Melanocyte of skin (primary cell): ENCODE data around the gene PCDHB8. TPM values are rescaled to one million over a fixed set of nuclear protein-coding genes. Genes with fewer than 3 reads are reported as not detected.

ENCODE experiments used
- total RNA-seq, 2 donors: library from RNA; depleted of rRNA; stranded (reverse); fragments of >200 nt; gene quantifications; 2 replicates each; pipeline ENCODE4 v1.2.3, GENCODE V29; 2012

PCDHB8 gene
- under 1 TPM in 1 of 2 donors, not detected in 1; under 0.01 TPM for total RNA-seq

DNA sequence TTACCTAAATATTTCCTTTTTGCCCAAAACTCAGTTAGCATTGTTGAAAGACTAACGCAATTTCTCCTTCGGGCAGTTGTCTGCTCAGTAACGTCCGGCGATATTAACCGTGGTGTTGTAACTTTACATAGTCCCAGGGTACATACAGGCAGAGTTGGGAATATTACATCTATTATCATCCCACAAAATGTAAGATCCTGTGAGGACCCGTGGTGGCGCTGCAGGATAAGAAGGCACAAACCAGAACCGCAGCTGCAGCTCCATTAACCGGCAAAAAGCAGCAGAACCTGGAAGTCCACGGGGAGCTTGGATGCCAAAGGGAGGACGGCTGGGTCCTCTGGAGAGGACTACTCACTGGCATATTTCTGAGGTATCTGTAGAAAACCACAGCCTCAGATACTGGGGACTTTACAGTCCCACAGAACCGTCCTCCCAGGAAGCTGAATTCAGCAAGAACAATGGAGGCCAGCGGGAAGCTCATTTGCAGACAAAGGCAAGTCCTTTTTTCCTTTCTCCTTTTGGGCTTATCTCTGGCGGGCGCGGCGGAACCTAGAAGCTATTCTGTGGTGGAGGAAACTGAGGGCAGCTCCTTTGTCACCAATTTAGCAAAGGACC lies at the start of gene PCDHB8:
Gene PCDHB8 (plus strand): TSS at position 214 of the 615 bp plus-strand sequence. CDS start 245 bp downstream, at position 459.

DNA sequence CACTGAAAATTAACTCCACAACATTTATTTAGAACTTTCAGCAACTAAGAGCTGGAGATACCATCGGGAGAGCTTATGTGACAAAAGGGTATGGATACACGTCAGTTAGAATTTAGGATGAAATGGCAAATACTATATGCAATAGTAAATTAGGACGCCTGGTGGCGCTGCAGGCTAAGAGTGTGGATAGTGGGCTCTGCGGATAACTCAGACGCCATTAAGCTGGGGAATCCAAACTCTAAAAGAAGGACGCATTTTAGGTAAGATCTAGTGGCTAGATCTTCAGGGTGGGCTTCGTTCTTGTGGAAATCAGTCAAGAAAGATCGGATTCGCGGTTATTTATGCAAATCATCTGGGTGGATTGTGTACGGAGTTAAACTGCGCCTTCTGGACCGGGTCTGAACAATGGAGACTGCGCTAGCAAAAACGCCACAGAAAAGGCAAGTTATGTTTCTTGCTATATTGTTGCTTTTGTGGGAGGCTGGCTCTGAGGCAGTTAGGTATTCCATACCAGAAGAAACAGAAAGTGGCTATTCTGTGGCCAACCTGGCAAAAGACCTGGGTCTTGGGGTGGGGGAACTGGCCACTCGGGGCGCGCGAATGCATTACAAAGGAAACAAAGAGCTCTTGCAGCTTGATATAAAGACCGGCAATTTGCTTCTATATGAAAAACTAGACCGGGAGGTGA lies 42.4 kb upstream of the PCDHB8 start, which contains the start of gene PCDHB5:
Gene PCDHB5 (plus strand): TSS at position 177 of the 688 bp plus-strand sequence. CDS start 229 bp downstream, at position 406.

DNA sequence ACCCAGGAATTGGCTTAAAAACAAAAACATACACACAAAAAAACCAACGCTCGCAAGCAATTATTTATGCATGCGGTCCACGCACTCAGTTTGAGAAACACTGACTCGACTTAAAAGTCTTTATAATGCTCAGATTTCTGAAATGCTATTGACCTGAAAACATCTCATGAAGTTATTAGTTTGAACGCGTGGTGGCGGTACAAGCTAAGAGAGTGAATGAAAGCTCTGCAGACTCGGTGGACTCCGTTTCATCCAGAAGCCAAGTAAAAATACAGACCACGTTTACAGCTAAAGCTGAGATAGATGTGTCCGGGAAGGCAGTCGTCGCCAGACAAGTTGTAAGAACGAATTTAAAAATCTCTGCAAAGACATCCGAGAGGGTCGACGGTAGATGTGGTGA lies 27.8 kb upstream of the PCDHB8 start, which contains the start of gene PCDHB6:
Gene PCDHB6 (plus strand): TSS at position 246 of the 400 bp plus-strand sequence. CDS start 201 bp downstream, outside the sequence.

DNA sequence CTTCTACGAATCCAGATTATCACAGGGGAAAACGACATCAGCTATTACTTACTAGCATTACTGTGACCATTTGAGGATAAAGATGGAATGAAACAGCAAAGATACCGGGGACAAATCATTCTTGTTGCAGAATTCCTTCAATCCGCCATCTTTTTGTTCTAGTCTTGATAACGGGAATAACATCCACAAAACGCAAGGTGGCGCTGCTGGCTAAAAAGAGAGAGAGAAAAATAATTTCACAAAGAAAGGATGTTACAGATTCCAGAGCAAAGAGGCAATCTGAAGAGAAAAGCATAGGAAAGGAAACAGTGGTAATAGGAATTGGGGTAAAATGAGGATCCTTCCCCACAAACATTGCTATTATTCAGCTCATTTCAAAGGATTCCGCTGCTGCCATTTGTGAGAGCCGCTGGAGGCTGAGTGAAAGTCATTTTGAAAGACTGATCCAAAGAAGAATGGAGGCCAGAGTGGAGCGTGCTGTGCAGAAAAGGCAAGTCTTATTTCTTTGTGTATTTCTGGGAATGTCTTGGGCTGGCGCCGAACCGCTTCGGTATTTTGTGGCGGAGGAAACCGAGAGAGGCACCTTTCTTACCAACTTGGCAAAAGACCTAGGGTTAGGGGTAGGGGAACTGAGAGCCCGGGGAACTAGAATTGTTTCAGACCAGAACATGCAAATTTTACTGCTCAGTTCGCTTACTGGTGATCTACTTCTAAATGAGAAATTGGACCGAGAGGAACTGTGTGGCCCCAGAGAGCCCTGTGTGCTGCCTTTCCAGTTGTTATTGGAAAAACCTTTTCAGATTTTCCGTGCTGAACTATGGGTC lies 5.0 kb upstream of the PCDHB8 start, which contains the start of gene PCDHB7:
Gene PCDHB7 (plus strand): TSS at position 264 of the 824 bp plus-strand sequence. CDS start 192 bp downstream, at position 456.

GRCh38 chr5:141182248-141182647 lies 4.7 kb downstream of the PCDHB8 start, which contains the start of gene PCDHB16:
PCDHB16 (plus strand) TSS chr5:141182387; CDS start chr5:141182560, 173 bp downstream.

GRCh38 chr5:141186897-141187512 lies 9.4 kb downstream of the PCDHB8 start, which contains the start of gene PCDHB9:
PCDHB9 (plus strand) TSS chr5:141187161; CDS start chr5:141187319, 158 bp downstream.

DNA sequence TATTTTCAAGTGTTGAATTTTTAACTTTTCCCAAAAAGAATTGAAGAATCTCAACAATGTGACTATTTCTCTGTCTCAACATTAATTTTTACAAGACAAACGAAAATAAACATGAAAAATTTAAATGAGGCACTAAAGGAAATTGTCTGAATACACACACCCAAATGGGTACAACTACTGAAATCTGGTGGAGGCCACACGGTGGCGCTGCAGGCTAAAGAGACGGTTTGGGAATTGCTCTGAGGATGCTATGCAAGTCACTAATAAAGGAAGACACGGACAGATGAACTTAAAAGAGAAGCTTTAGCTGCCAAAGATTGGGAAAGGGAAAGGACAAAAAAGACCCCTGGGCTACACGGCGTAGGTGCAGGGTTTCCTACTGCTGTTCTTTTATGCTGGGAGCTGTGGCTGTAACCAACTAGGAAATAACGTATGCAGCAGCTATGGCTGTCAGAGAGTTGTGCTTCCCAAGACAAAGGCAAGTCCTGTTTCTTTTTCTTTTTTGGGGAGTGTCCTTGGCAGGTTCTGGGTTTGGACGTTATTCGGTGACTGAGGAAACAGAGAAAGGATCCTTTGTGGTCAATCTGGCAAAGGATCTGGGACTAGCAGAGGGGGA lies 14.6 kb downstream of the PCDHB8 start, which contains the start of gene PCDHB10:
Gene PCDHB10 (plus strand): TSS at position 244 of the 616 bp plus-strand sequence. CDS start 200 bp downstream, at position 444.

DNA sequence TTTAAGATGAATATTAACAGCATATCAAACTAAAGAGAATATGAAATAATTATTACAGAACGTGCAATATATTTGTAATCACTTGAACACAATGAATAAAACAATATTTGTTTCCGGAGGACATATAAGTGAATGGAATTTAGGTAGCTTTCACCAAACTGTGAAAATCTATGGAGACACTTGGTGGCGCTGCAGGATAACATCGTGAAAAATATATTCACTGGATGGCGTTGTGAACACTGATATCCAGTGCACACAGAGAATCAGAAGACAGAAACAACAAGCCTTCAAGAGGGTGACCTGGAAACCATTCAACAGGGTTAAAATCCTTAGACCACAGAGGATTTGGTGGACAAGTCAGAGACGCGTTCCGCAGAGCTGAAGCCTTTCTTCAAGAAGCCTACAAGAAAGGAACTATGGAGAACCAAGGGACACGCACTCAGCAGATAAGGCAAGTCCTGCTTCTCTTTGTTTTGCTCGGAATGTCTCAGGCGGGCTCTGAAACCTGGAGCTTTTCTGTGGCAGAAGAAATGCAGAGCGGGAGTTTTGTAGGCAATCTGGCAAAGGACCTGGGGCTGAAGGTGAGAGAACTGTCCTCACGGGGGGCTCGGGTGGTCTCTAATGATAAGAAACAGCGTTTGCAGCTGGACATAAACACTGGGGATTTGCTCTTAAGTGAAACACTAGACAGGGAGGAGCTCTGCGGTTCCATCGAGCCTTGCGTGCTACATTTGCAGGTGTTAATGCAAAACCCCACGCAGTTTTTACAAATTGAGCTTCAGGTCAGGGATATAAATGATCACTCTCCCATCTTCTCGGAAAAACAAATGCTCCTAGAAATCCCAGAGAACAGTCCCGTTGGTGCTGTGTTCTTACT lies 22.0 kb downstream of the PCDHB8 start, which contains the start of gene PCDHB11:
Gene PCDHB11 (plus strand): TSS at position 269 of the 877 bp plus-strand sequence. CDS start 148 bp downstream, at position 417.

DNA sequence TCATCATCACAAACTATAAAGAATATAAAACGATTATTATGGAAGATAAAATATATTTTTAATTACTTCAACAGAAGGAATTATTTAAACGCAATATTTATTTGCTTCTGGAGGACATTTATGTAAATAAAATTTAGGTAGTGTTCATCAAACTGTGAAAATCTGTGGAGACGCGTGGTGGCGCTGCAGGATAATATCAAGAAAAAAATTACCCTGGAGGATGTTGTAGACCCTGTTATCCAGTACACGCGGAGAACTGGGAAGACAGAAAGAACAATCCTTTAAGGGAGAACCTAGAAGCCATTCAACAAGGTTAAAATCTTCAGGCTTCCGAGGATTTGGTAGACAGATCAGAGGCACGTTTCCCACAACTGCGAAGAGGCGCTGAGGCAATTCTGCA lies 30.9 kb downstream of the PCDHB8 start, which contains the start of gene PCDHB12:
Gene PCDHB12 (plus strand): TSS at position 242 of the 400 bp plus-strand sequence. CDS start 189 bp downstream, outside the sequence.

GRCh38 chr5:141213656-141214339 lies 36.2 kb downstream of the PCDHB8 start, which contains the start of gene PCDHB13:
PCDHB13 (plus strand) TSS chr5:141213919; CDS start chr5:141214124, 205 bp downstream.

GRCh38 chr5:141223112-141223783 lies 45.7 kb downstream of the PCDHB8 start, which contains the start of gene PCDHB14:
PCDHB14 (plus strand) TSS chr5:141223343; CDS start chr5:141223506, 163 bp downstream.

Other genes with a start within 250 kb of the PCDHB8 start
- under 1 TPM in 1 of 2 donors, not detected in 1; 0.69 TPM for gene PCDHAC2, start 211.3 kb upstream of the PCDHB8 start, total RNA-seq
- not detected for gene PCDHB1, start 126.4 kb upstream of the PCDHB8 start, total RNA-seq
- under 1 TPM; under 0.01 to 0.34 TPM for gene PCDHB2, start 83.2 kb upstream of the PCDHB8 start, total RNA-seq
- under 1 TPM in 1 of 2 donors, not detected in 1; under 0.01 TPM for gene PCDHB3, start 77.3 kb upstream of the PCDHB8 start, total RNA-seq
- under 1 TPM in 1 of 2 donors, not detected in 1; 0.69 TPM for gene PCDHB4, start 56.0 kb upstream of the PCDHB8 start, total RNA-seq
- gene PCDHB5, start 42.6 kb upstream of the PCDHB8 start, total RNA-seq = under 1 TPM in 1 of 2 donors, not detected in 1; 0.69 TPM
- not detected for gene PCDHB6, start 27.7 kb upstream of the PCDHB8 start, total RNA-seq
- under 1 TPM; under 0.01 TPM for gene PCDHB7, start 5.1 kb upstream of the PCDHB8 start, total RNA-seq
- not detected for gene PCDHB16, start 4.6 kb downstream of the PCDHB8 start, total RNA-seq
- gene PCDHB9, start 9.4 kb downstream of the PCDHB8 start, total RNA-seq = under 1 TPM in 1 of 2 donors, not detected in 1; under 0.01 TPM
- gene PCDHB10, start 14.6 kb downstream of the PCDHB8 start, total RNA-seq = under 1 TPM in 1 of 2 donors, not detected in 1; under 0.01 TPM
- not detected for gene PCDHB11, start 21.8 kb downstream of the PCDHB8 start, total RNA-seq
- under 1 TPM in 1 of 2 donors, not detected in 1; under 0.01 TPM for gene PCDHB12, start 30.9 kb downstream of the PCDHB8 start, total RNA-seq
- gene PCDHB13, start 36.1 kb downstream of the PCDHB8 start, total RNA-seq = under 1 TPM; under 0.01 to 0.34 TPM
- gene PCDHB14, start 45.6 kb downstream of the PCDHB8 start, total RNA-seq = under 1 TPM in 1 of 2 donors, not detected in 1; under 0.01 TPM
- not detected for gene PCDHB15, start 67.6 kb downstream of the PCDHB8 start, total RNA-seq
- gene SLC25A2, start 126.3 kb downstream of the PCDHB8 start, total RNA-seq = not detected
- gene TAF7, start 143.0 kb downstream of the PCDHB8 start, total RNA-seq = 10 to 100 TPM; 24.8 to 46.6 TPM
- under 1 TPM; under 0.01 TPM for gene PCDHGA1, start 152.7 kb downstream of the PCDHB8 start, total RNA-seq
- under 1 TPM; 0.67 to 0.69 TPM for gene PCDHGA2, start 161.0 kb downstream of the PCDHB8 start, total RNA-seq
- under 1 TPM; 0.67 to 0.69 TPM for gene PCDHGA3, start 166.0 kb downstream of the PCDHB8 start, total RNA-seq
- under 1 TPM; 0.33 to 0.69 TPM for gene PCDHGB1, start 172.3 kb downstream of the PCDHB8 start, total RNA-seq
- gene PCDHGA4, start 177.2 kb downstream of the PCDHB8 start, total RNA-seq = 1 to 10 TPM in 1 of 2 donors, under 1 TPM in 1; 0.67 to 1.0 TPM
- gene PCDHGB2, start 182.2 kb downstream of the PCDHB8 start, total RNA-seq = 1 to 10 TPM in 1 of 2 donors, under 1 TPM in 1; 0.67 to 1.0 TPM
- under 1 TPM; under 0.01 to 0.69 TPM for gene PCDHGA5, start 186.4 kb downstream of the PCDHB8 start, total RNA-seq
- gene PCDHGB3, start 192.5 kb downstream of the PCDHB8 start, total RNA-seq = under 1 TPM; 0.69 to 1.00 TPM
- 1 to 10 TPM in 1 of 2 donors, under 1 TPM in 1; 1.00 to 2.1 TPM for gene PCDHGA6, start 196.1 kb downstream of the PCDHB8 start, total RNA-seq
- gene PCDHGA7, start 205.0 kb downstream of the PCDHB8 start, total RNA-seq = 1 to 10 TPM in 1 of 2 donors, under 1 TPM in 1; 0.67 to 1.0 TPM
- gene PCDHGB4, start 209.9 kb downstream of the PCDHB8 start, total RNA-seq = 1 to 10 TPM; 5.3 to 5.9 TPM
- under 1 TPM; 0.34 to 0.67 TPM for gene PCDHGA8, start 214.8 kb downstream of the PCDHB8 start, total RNA-seq
- gene PCDHGB5, start 220.2 kb downstream of the PCDHB8 start, total RNA-seq = 10 to 100 TPM in 1 of 2 donors, 1 to 10 TPM in 1; 8.7 to 12.0 TPM
- 1 to 10 TPM in 1 of 2 donors, under 1 TPM in 1; 1.00 to 1.4 TPM for gene PCDHGA9, start 225.0 kb downstream of the PCDHB8 start, total RNA-seq
- 1 to 10 TPM; 1.4 to 1.7 TPM for gene PCDHGB6, start 230.2 kb downstream of the PCDHB8 start, total RNA-seq
- gene PCDHGA10, start 235.2 kb downstream of the PCDHB8 start, total RNA-seq = 1 to 10 TPM; 4.5 to 5.0 TPM
- gene PCDHGB7, start 239.9 kb downstream of the PCDHB8 start, total RNA-seq = 1 to 10 TPM; 3.7 to 3.8 TPM
- gene PCDHGA11, start 243.3 kb downstream of the PCDHB8 start, total RNA-seq = 1 to 10 TPM; 3.7 to 4.8 TPM